ENCODE data around the gene PNMA1.

Gene PNMA1

GRCh38 chr14:73723797-73724661 is 9.8 kb upstream of the PNMA1 start:
- peak; percentile 87 to 96 for DNase-seq (ENCODE audit: low read depth in 1 of 2, low spot score in 1 of 2)
- in situ Hi-C loops (cut with HindIII; ENCODE audit: low pct_unique_long_range_greater_than_20kb, low sequenced_read_pairs) = no loop called here
- no peak; the same call in 1 of the 2 replicates for TF ChIP-seq JUND (IDR thresholded peaks at IDR 0.05; ENCODE audit: low read depth)

GRCh38 chr14:73723406-73723796 is 9.2 kb upstream of the PNMA1 start:
- in situ Hi-C loops (cut with HindIII; ENCODE audit: low pct_unique_long_range_greater_than_20kb, low sequenced_read_pairs) = no loop called here
- TF ChIP-seq JUND (IDR thresholded peaks at IDR 0.05; ENCODE audit: low read depth) = no peak
- DNase-seq (ENCODE audit: low read depth in 1 of 2, low spot score in 1 of 2) = no peak

GRCh38 chr14:73722581-73722980 is 8.4 kb upstream of the PNMA1 start:
- DNase-seq (ENCODE audit: low read depth in 1 of 2, low spot score in 1 of 2) = no peak
- TF ChIP-seq JUND (IDR thresholded peaks at IDR 0.05; ENCODE audit: low read depth) = no peak
- in situ Hi-C loops (cut with HindIII; ENCODE audit: low pct_unique_long_range_greater_than_20kb, low sequenced_read_pairs) = no loop called here

GRCh38 chr14:73721101-73721821 is 7.1 kb upstream of the PNMA1 start:
- no peak for DNase-seq (ENCODE audit: low read depth in 1 of 2, low spot score in 1 of 2)
- in situ Hi-C loops (cut with HindIII; ENCODE audit: low pct_unique_long_range_greater_than_20kb, low sequenced_read_pairs) = no loop called here
- no peak for TF ChIP-seq JUND (IDR thresholded peaks at IDR 0.05; ENCODE audit: low read depth)

GRCh38 chr14:73720636-73721035 is 6.5 kb upstream of the PNMA1 start:
- DNase-seq (ENCODE audit: low read depth in 1 of 2, low spot score in 1 of 2) = no peak
- TF ChIP-seq JUND (IDR thresholded peaks at IDR 0.05; ENCODE audit: low read depth) = no peak
- in situ Hi-C loops (cut with HindIII; ENCODE audit: low pct_unique_long_range_greater_than_20kb, low sequenced_read_pairs) = no loop called here

GRCh38 chr14:73719791-73720190 is 5.6 kb upstream of the PNMA1 start:
- no peak for DNase-seq (ENCODE audit: low read depth in 1 of 2, low spot score in 1 of 2)
- in situ Hi-C loops (cut with HindIII; ENCODE audit: low pct_unique_long_range_greater_than_20kb, low sequenced_read_pairs) = no loop called here
- no peak for TF ChIP-seq JUND (IDR thresholded peaks at IDR 0.05; ENCODE audit: low read depth)

GRCh38 chr14:73719361-73719760 is 5.2 kb upstream of the PNMA1 start:
- no peak for TF ChIP-seq JUND (IDR thresholded peaks at IDR 0.05; ENCODE audit: low read depth)
- in situ Hi-C loops (cut with HindIII; ENCODE audit: low pct_unique_long_range_greater_than_20kb, low sequenced_read_pairs) = no loop called here
- DNase-seq (ENCODE audit: low read depth in 1 of 2, low spot score in 1 of 2) = no peak

GRCh38 chr14:73718418-73719251 is 4.5 kb upstream of the PNMA1 start:
- TF ChIP-seq JUND (IDR thresholded peaks at IDR 0.05; ENCODE audit: low read depth) = no peak
- no peak for DNase-seq (ENCODE audit: low read depth in 1 of 2, low spot score in 1 of 2)
- in situ Hi-C loops (cut with HindIII; ENCODE audit: low pct_unique_long_range_greater_than_20kb, low sequenced_read_pairs) = no loop called here

GRCh38 chr14:73717711-73718417 is 3.7 kb upstream of the PNMA1 start:
- no peak for DNase-seq (ENCODE audit: low read depth in 1 of 2, low spot score in 1 of 2)
- in situ Hi-C loops (cut with HindIII; ENCODE audit: low pct_unique_long_range_greater_than_20kb, low sequenced_read_pairs) = no loop called here
- TF ChIP-seq JUND (IDR thresholded peaks at IDR 0.05; ENCODE audit: low read depth) = no peak

GRCh38 chr14:73717266-73717665 is 3.1 kb upstream of the PNMA1 start:
- DNase-seq (ENCODE audit: low read depth in 1 of 2, low spot score in 1 of 2) = peak in 1 of 2 experiments; percentile 40
- no peak for TF ChIP-seq JUND (IDR thresholded peaks at IDR 0.05; ENCODE audit: low read depth)
- in situ Hi-C loops (cut with HindIII; ENCODE audit: low pct_unique_long_range_greater_than_20kb, low sequenced_read_pairs) = no loop called here

GRCh38 chr14:73715707-73716106 is 1.5 kb upstream of the PNMA1 start:
- DNase-seq (ENCODE audit: low read depth in 1 of 2, low spot score in 1 of 2) = no peak
- no peak for TF ChIP-seq JUND (IDR thresholded peaks at IDR 0.05; ENCODE audit: low read depth)
- in situ Hi-C loops (cut with HindIII; ENCODE audit: low pct_unique_long_range_greater_than_20kb, low sequenced_read_pairs) = no loop called here

GRCh38 chr14:73714656-73715081 is 485 bp upstream of the PNMA1 start:
- no peak for DNase-seq (ENCODE audit: low read depth in 1 of 2, low spot score in 1 of 2)
- TF ChIP-seq JUND (IDR thresholded peaks at IDR 0.05; ENCODE audit: low read depth) = no peak
- in situ Hi-C loops (cut with HindIII; ENCODE audit: low pct_unique_long_range_greater_than_20kb, low sequenced_read_pairs) = no loop called here
